OCI-LY3 (cell line): Measurements from ENCODE around the gene NDUFAF3.

Experiments used
- H2AFZ ChIP-seq: fragments of 200-600, 300-600 bp; shearing (Covaris generic); 2 replicates; pipeline ENCODE4 v1.6.0; 2014; ENCODE audit warnings: antibody characterized with exemption, low read depth, low read length
- H3K27ac ChIP-seq: fragments of 200-600, 300-600 bp; sonication (generic); 2 replicates; pipeline ENCODE4 v1.5.1; 2014; ENCODE audit warnings: mild to moderate bottlenecking, low read length, moderate library complexity, mixed read lengths
- H3K27me3 ChIP-seq: fragments of 200-600, 300-600 bp; sonication (generic); 2 replicates; pipeline ENCODE4 v1.6.1; 2014; ENCODE audit warnings: low read depth, low read length, mixed read lengths
- H3K36me3 ChIP-seq: fragments of 200-600, 300-600 bp; sonication (generic); replicated peaks from 2 replicates; pipeline ENCODE3; 2014; ENCODE audit warnings: low read depth, low read length, mixed read lengths
- H3K4me1 ChIP-seq: fragments of 300-600, 200-600 bp; sonication (generic); 2 replicates; pipeline ENCODE4 v1.6.1; 2014; ENCODE audit warnings: low read length, mixed read lengths
- H3K4me2 ChIP-seq: fragments of 200-600, 300-600 bp; sonication (generic); 2 replicates; pipeline ENCODE4 v1.6.1; 2014; ENCODE audit warnings: low read length, mixed read lengths
- H3K4me3 ChIP-seq: fragments of 300-600, 200-600 bp; sonication (generic); 2 replicates; pipeline ENCODE4 v1.5.1; 2014; ENCODE audit warnings: antibody characterized with exemption, mild to moderate bottlenecking, low read length, moderate library complexity
- H3K79me2 ChIP-seq: fragments of 300-600, 200-600 bp; shearing (Covaris generic); 2 replicates; pipeline ENCODE4 v1.6.1; 2014; ENCODE audit warnings: mild to moderate bottlenecking, low read length, mixed read lengths
- H3K9ac ChIP-seq: fragments of 300-600, 200-600 bp; shearing (Covaris generic); 2 replicates; pipeline ENCODE4 v1.6.0; 2014; ENCODE audit warnings: mild to moderate bottlenecking, low read length, moderate library complexity
- H3K9me3 ChIP-seq: fragments of 200-600, 300-600 bp; shearing (Covaris generic); 2 replicates; pipeline ENCODE4 v1.6.1; 2014; ENCODE audit warnings: low read length, mixed read lengths; ENCODE audit not compliant: insufficient read depth
- H4K20me1 ChIP-seq: fragments of 200-600, 300-600 bp; sonication (generic); 2 replicates; pipeline ENCODE4 v1.6.1; 2016; ENCODE audit warnings: low read length, mixed read lengths; ENCODE audit not compliant: insufficient read depth
- EZH2phosphoT487 ChIP-seq: fragments of 200-600 bp; shearing (Covaris generic); IDR thresholded peaks from 2 replicates; pipeline ENCODE4 v1.6.1; 2018; ENCODE audit warnings: antibody characterized with exemption, mixed run types, low read depth
- TF ChIP-seq, protein P1 (sequence below): fragments of 200-600, 300-600 bp; sonication (generic); IDR thresholded peaks from 2 replicates; pipeline ENCODE4 v1.5.1; 2014; ENCODE audit warnings: antibody characterized with exemption, low read length, low read depth

Gene NDUFAF3, protein sequence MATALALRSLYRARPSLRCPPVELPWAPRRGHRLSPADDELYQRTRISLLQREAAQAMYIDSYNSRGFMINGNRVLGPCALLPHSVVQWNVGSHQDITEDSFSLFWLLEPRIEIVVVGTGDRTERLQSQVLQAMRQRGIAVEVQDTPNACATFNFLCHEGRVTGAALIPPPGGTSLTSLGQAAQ

DNA sequence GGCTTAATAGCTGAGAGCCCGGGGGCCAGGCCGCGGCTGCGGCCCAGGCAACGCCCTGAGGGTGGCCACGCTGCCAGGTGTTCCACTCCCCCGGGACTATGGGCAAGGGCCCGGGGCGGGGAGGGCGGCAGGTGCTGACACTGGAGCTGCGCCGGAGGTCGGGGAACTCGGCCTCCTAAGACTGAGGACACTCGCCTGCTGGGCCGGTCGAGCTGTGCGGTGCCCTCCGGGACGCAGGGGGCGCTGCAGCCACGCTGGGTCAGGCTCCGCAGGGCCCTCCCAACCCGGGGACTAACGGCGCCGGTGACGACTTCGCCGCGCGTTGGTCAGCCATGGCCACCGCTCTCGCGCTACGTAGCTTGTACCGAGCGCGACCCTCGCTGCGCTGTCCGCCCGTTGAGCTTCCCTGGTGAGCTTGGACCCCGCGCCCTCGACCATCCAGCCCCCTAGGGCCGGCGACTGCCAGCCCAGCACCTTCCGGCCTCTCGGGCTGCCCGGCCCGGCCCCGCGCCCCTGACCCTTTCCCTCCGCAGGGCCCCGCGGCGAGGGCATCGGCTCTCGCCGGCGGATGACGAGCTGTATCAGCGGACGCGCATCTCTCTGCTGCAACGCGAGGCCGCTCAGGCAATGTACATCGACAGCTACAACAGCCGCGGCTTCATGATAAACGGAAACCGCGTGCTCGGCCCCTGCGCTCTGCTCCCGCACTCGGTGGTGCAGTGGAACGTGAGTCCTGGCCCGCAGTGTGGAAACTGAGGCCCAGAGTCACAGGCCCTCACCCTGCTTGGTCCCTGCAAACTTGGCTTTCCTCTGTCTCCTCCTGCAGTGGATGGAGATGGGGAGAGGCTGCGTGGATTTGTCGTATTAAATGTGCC is at the start of gene NDUFAF3:
NDUFAF3 (plus strand) TSS at position 309 of the 875 bp plus-strand sequence; CDS start at position 333, 24 bp downstream.
- Histone ChIP-seq H4K20me1 (peaks cover 4% of the 10 kb centered on the region; the same call in 1 of the 2 replicates), H3K4me3 (peak within 1 kb of the TSS; percentile 88), H3K9me3 (no peaks in the 10 kb centered on the region), H3K4me2 (peak within 1 kb of the TSS; percentile 95), H3K9ac (peak within 1 kb of the TSS; percentile 98), H3K79me2 (peaks cover 74% of the 10 kb centered on the region), H3K4me1 (peaks cover 23% of the 10 kb centered on the region), H3K27ac (peak within 1 kb of the TSS; percentile 88), H3K27me3 (no peaks in the 10 kb centered on the region), H3K36me3 (peaks cover 45% of the 10 kb centered on the region), H2AFZ (peak within 1 kb of the TSS; percentile 56; the same call in 1 of the 2 replicates)
- TF ChIP-seq, protein P1, sequence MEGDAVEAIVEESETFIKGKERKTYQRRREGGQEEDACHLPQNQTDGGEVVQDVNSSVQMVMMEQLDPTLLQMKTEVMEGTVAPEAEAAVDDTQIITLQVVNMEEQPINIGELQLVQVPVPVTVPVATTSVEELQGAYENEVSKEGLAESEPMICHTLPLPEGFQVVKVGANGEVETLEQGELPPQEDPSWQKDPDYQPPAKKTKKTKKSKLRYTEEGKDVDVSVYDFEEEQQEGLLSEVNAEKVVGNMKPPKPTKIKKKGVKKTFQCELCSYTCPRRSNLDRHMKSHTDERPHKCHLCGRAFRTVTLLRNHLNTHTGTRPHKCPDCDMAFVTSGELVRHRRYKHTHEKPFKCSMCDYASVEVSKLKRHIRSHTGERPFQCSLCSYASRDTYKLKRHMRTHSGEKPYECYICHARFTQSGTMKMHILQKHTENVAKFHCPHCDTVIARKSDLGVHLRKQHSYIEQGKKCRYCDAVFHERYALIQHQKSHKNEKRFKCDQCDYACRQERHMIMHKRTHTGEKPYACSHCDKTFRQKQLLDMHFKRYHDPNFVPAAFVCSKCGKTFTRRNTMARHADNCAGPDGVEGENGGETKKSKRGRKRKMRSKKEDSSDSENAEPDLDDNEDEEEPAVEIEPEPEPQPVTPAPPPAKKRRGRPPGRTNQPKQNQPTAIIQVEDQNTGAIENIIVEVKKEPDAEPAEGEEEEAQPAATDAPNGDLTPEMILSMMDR, result peak; percentile 89
- no peak for TF ChIP-seq EZH2phosphoT487

DNA sequence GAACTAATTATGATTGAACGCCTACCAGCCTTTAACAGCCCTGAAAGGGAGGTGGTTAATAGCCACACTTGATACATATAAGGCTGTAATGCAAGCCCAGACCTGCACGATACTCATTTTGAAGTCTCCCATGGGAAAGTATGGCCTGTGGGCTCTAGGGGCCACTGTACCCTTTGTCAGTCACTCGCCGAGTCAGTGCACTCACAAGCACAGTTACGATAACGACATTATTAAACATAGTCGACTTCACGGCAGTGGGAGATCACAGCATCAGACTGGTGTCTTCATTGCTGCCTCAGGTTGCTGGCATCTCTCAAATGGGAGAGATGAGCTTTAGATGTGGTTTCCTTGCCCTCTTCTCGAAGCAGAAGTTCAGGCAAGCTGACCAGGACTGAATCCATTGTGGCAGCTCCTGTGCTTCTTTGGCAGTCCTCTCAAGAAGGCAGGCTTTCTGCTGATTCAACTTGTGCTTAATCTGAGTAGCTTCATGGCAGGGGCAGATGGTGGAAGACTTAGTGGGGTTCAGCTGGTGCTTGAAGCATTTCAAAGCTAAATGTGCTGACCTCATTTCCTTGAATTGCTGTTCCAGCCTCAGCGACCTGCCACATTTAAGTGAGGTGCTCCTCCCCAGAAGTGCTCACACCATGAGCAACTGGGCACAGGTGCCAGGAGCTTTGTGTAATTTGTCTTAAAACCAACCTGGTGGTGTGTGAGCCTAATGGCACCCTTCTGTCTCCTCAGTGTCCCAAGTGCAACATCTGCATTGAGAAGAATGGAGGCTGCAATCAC is 47.7 kb upstream of the NDUFAF3 start:
- TF ChIP-seq, protein P1, result no peak
- TF ChIP-seq EZH2phosphoT487, result no peak
- Histone ChIP-seq H2AFZ (no peak overlapping the region), H3K27me3 (no peaks in the 10 kb centered on the region), H3K4me2 (no peak overlapping the region), H3K9ac (no peak overlapping the region), H3K4me1 (no peaks in the 10 kb centered on the region), H4K20me1 (no peaks in the 10 kb centered on the region), H3K79me2 (no peaks in the 10 kb centered on the region), H3K27ac (no peak overlapping the region), H3K9me3 (no peaks in the 10 kb centered on the region), H3K36me3 (peaks cover 66% of the 10 kb centered on the region), H3K4me3 (no peak overlapping the region)

- Histone ChIP-seq H3K9me3 (no peaks in the 10 kb centered on the region), H3K79me2 (no peaks in the 10 kb centered on the region), H3K9ac (no peak overlapping the region), H3K27ac (no peak overlapping the region), H3K4me3 (no peak overlapping the region), H3K27me3 (no peaks in the 10 kb centered on the region), H2AFZ (no peak overlapping the region), H3K36me3 (peaks cover 66% of the 10 kb centered on the region), H3K4me1 (no peaks in the 10 kb centered on the region), H4K20me1 (no peaks in the 10 kb centered on the region; the same call in 1 of the 2 replicates), H3K4me2 (no peak overlapping the region)
- TF ChIP-seq, protein P1, result no peak
- no peak for TF ChIP-seq EZH2phosphoT487
These were observed 42.5 kb upstream of the NDUFAF3 start for GRCh38 chr3:48979451-48979850.
